ENCODE data around the gene CLDN24.

CLDN24 gene

DNA sequence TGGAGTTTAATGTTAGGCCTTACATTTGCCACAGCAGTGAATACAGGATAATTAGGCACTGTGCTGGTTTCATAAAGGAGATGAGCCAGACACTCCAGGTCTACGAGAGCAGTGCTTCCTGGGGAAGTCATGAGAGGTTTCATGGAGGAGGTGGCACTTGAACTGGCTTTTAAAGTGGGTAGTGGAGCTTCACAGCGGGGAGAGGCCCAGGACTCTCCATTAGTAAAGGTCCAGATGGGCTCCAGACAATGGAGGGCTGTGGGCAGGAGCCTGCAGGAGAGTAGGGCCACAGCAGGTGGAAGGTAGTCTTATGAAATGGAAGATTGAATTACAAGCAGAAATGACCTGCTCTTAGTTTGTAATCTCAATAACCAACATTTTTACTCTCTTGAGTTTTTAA is 31.2 kb downstream of the CLDN24 start:
- no peaks in the 10 kb centered on the region for H4K20me1 ChIP-seq (ENCODE audit: insufficient read depth, low read length)
- no peaks in the 10 kb centered on the region for H3K27me3 ChIP-seq (replicated peaks; ENCODE audit: insufficient read depth, low read length)
- H3K9ac ChIP-seq (ENCODE audit: low read length), result no peak overlapping the region
- H2AFZ ChIP-seq (ENCODE audit: low read length), result no peak overlapping the region
- no peaks in the 10 kb centered on the region for H3K36me3 ChIP-seq (replicated peaks; ENCODE audit: insufficient read depth, low read length)
- H3K4me1 ChIP-seq (ENCODE audit: low read length), result no peaks in the 10 kb centered on the region
- H3F3A ChIP-seq (ENCODE audit: insufficient read depth, low read length), result no peaks in the 10 kb centered on the region
- no peak overlapping the region for H3K27ac ChIP-seq (ENCODE audit: low read length)
- H3K4me3 ChIP-seq (ENCODE audit: low read length), result no peak overlapping the region
- TF ChIP-seq EZH2phosphoT487 (IDR thresholded peaks at IDR 0.05; ENCODE audit: low read length) (no peak), EZH2 (optimal IDR thresholded peaks at IDR 0.05; ENCODE audit: low read depth, low read length) (no peak)
- TF ChIP-seq, protein P1, sequence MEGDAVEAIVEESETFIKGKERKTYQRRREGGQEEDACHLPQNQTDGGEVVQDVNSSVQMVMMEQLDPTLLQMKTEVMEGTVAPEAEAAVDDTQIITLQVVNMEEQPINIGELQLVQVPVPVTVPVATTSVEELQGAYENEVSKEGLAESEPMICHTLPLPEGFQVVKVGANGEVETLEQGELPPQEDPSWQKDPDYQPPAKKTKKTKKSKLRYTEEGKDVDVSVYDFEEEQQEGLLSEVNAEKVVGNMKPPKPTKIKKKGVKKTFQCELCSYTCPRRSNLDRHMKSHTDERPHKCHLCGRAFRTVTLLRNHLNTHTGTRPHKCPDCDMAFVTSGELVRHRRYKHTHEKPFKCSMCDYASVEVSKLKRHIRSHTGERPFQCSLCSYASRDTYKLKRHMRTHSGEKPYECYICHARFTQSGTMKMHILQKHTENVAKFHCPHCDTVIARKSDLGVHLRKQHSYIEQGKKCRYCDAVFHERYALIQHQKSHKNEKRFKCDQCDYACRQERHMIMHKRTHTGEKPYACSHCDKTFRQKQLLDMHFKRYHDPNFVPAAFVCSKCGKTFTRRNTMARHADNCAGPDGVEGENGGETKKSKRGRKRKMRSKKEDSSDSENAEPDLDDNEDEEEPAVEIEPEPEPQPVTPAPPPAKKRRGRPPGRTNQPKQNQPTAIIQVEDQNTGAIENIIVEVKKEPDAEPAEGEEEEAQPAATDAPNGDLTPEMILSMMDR (IDR thresholded peaks at IDR 0.05; ENCODE audit: low read length), result no peak
- no peaks in the 10 kb centered on the region for H3K9me2 ChIP-seq (replicated peaks; ENCODE audit: insufficient read depth, low read length)
- H3K79me2 ChIP-seq (ENCODE audit: low read length), result no peaks in the 10 kb centered on the region
- H3K9me3 ChIP-seq (replicated peaks; ENCODE audit: insufficient read depth, low read length), result no peaks in the 10 kb centered on the region
- H3K4me2 ChIP-seq (ENCODE audit: low read depth, low read length), result no peak overlapping the region
- no peak for DNase-seq

DNA sequence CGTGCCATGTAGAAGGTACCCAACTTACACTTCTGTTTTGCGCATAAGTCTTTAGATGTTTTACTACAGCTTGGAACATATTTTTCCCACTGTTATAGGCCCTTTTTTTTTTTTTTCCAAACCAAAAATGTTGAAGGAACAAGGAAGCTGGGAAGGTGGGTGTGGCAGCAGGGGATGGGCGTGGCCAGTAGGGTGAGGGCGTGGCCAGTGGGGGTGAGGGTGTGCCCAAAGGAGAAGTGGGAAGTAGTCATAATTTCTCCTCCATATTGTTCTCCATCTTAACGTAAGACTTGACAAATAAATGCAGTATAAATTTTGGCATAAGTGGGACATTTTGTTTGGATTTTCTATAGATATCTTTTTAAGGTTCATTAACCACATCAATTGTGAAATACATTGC is 32.5 kb downstream of the CLDN24 start:
- H3K9ac ChIP-seq (ENCODE audit: low read length), result no peak overlapping the region
- H4K20me1 ChIP-seq (ENCODE audit: insufficient read depth, low read length), result no peaks in the 10 kb centered on the region
- H3F3A ChIP-seq (ENCODE audit: insufficient read depth, low read length), result no peaks in the 10 kb centered on the region
- H3K27me3 ChIP-seq (replicated peaks; ENCODE audit: insufficient read depth, low read length), result no peaks in the 10 kb centered on the region
- H3K36me3 ChIP-seq (replicated peaks; ENCODE audit: insufficient read depth, low read length), result no peaks in the 10 kb centered on the region
- DNase-seq, result no peak
- no peaks in the 10 kb centered on the region for H3K9me2 ChIP-seq (replicated peaks; ENCODE audit: insufficient read depth, low read length)
- no peaks in the 10 kb centered on the region for H3K4me1 ChIP-seq (ENCODE audit: low read length)
- H3K4me2 ChIP-seq (ENCODE audit: low read depth, low read length), result no peak overlapping the region
- TF ChIP-seq EZH2phosphoT487 (IDR thresholded peaks at IDR 0.05; ENCODE audit: low read length) (no peak), EZH2 (optimal IDR thresholded peaks at IDR 0.05; ENCODE audit: low read depth, low read length) (no peak)
- TF ChIP-seq, protein P1 (IDR thresholded peaks at IDR 0.05; ENCODE audit: low read length), result no peak
- H2AFZ ChIP-seq (ENCODE audit: low read length), result no peak overlapping the region
- H3K79me2 ChIP-seq (ENCODE audit: low read length), result no peaks in the 10 kb centered on the region
- no peak overlapping the region for H3K4me3 ChIP-seq (ENCODE audit: low read length)
- H3K9me3 ChIP-seq (replicated peaks; ENCODE audit: insufficient read depth, low read length), result no peaks in the 10 kb centered on the region
- H3K27ac ChIP-seq (ENCODE audit: low read length), result no peak overlapping the region

DNA sequence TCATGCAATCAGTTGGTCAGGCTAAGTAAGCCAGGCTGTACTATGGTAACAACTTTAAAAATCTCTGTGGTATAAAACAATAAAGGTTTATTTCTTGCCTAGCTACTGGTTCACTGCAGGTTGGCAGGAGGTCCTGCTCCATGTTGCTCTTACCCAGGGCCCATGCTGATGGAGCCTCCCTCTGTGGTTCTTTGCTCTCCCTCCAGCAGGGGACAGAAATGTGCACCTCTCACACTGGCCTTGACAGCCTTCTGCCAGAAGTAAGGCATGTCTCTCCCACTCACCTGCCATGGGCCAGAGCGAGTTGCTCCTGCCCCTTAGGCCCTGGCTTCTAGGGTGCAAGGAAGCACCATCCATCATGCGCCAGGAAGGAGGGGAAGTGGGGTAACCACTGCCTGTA is 33.3 kb downstream of the CLDN24 start:
- Histone ChIP-seq H3K9me2 (replicated peaks; ENCODE audit: insufficient read depth, low read length) (no peaks in the 10 kb centered on the region), H3K4me3 (ENCODE audit: low read length) (no peak overlapping the region), H3K79me2 (ENCODE audit: low read length) (no peaks in the 10 kb centered on the region), H3F3A (ENCODE audit: insufficient read depth, low read length) (no peaks in the 10 kb centered on the region), H3K9me3 (replicated peaks; ENCODE audit: insufficient read depth, low read length) (no peaks in the 10 kb centered on the region), H3K36me3 (replicated peaks; ENCODE audit: insufficient read depth, low read length) (no peaks in the 10 kb centered on the region), H3K9ac (ENCODE audit: low read length) (no peak overlapping the region), H3K27ac (ENCODE audit: low read length) (no peak overlapping the region), H3K4me1 (ENCODE audit: low read length) (no peaks in the 10 kb centered on the region), H3K27me3 (replicated peaks; ENCODE audit: insufficient read depth, low read length) (no peaks in the 10 kb centered on the region), H2AFZ (ENCODE audit: low read length) (no peak overlapping the region), H3K4me2 (ENCODE audit: low read depth, low read length) (no peak overlapping the region), H4K20me1 (ENCODE audit: insufficient read depth, low read length) (no peaks in the 10 kb centered on the region)
- no peak for DNase-seq
- TF ChIP-seq EZH2 (optimal IDR thresholded peaks at IDR 0.05; ENCODE audit: low read depth, low read length) (no peak), EZH2phosphoT487 (IDR thresholded peaks at IDR 0.05; ENCODE audit: low read length) (no peak)
- TF ChIP-seq, protein P1 (IDR thresholded peaks at IDR 0.05; ENCODE audit: low read length), result no peak
